ENCODE results near the gene ZNF423.

GRCh38 chr16:49453983-49454382 lies 401.9 kb downstream of the ZNF423 start:
- TF ChIP-seq CTCF (conservative IDR thresholded peaks at IDR 0.05; ENCODE audit: low read depth, low read length) (no peak), EZH2 (IDR thresholded peaks at IDR 0.05; ENCODE audit: borderline replicate concordance, low read depth, low read length, poor library complexity, severe bottlenecking) (no peak)
